ENCODE measurements around the gene RHBDD1.

DNA sequence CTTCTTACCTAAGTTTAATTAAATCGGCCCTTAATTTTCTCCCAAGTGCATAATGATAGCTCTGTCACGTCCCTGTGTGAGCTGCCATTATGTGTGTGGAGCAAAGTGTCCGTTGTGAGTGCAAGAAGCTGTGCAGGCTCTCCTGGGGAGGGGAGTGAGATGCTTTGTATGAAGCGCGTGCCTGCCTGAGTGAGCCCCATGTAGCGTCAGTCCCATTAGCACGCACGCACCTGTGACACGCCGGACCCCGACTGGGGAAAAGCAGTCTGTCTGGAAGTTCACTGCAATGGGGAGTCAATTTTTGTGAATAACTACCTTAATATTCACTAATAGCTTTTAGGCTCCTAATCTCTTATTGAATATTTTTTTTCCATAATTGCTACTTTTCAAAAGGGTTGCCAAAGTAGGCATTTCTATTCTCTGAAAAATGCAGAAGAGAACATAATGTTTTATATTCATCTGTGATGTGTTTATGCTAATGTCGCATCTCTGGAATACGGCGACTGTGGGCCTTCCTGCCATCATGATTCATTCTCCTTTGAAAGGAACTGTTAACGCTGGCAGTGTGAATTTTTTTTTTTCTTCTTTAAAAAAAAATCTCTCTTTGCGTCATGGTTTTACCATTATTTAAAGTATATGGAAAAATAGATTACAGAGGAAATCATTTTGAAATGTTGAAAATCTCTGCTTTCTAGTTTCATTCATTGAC is 170.5 kb downstream of the RHBDD1 start:
- TF ChIP-seq, protein P1, sequence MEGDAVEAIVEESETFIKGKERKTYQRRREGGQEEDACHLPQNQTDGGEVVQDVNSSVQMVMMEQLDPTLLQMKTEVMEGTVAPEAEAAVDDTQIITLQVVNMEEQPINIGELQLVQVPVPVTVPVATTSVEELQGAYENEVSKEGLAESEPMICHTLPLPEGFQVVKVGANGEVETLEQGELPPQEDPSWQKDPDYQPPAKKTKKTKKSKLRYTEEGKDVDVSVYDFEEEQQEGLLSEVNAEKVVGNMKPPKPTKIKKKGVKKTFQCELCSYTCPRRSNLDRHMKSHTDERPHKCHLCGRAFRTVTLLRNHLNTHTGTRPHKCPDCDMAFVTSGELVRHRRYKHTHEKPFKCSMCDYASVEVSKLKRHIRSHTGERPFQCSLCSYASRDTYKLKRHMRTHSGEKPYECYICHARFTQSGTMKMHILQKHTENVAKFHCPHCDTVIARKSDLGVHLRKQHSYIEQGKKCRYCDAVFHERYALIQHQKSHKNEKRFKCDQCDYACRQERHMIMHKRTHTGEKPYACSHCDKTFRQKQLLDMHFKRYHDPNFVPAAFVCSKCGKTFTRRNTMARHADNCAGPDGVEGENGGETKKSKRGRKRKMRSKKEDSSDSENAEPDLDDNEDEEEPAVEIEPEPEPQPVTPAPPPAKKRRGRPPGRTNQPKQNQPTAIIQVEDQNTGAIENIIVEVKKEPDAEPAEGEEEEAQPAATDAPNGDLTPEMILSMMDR (IDR thresholded peaks at IDR 0.05; ENCODE audit: insufficient read depth, low read length, poor library complexity, severe bottlenecking) = no peak
- TF ChIP-seq EZH2phosphoT487 (conservative IDR thresholded peaks at IDR 0.05; ENCODE audit: low read length) = no peak

Measured in SU-DHL-6 (cell line).